Stimulated activated CD8-positive, alpha-beta memory T cell treated with anti-CD3 and anti-CD28 coated beads, Interleukin-12 subunit alpha, Interleukin-12 subunit beta, amount 100 ng/mL, for 1 hour (primary cell): ENCODE results near the gene ADRM1.

Experiments
- DNase-seq: peaks from one replicate; pipeline ENCODE4 v3.0.0-alpha.2; 2020; ENCODE audit warnings: low read depth

ADRM1 gene

GRCh38 chr20:62281161-62281933, 21.4 kb upstream of the ADRM1 start:
- DNase-seq: no peak

- DNase-seq: no peak
These were observed 20.7 kb upstream of the ADRM1 start for GRCh38 chr20:62282103-62282502.

GRCh38 chr20:62282877-62283503, 19.8 kb upstream of the ADRM1 start:
- DNase-seq: no peak

DNA sequence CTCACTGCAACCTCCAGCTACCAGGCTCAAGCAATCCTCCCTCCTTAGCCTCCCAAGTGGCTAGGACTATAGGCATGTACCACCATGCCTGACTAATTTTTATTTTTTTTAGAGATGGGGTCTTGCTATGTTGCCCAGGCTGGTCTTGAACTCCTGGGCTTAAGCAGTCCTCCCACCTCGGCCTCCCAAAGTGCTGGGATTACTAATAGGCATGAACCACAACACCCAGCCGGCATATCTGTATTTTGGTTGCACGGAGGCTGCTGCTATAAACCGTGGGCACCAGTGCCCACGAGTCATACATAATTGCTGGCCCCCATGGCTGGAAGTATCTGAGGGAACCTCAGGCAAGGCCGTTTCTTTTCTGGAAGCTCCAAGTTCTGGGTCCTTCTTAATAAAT, 18.3 kb upstream of the ADRM1 start:
- DNase-seq: no peak

DNA sequence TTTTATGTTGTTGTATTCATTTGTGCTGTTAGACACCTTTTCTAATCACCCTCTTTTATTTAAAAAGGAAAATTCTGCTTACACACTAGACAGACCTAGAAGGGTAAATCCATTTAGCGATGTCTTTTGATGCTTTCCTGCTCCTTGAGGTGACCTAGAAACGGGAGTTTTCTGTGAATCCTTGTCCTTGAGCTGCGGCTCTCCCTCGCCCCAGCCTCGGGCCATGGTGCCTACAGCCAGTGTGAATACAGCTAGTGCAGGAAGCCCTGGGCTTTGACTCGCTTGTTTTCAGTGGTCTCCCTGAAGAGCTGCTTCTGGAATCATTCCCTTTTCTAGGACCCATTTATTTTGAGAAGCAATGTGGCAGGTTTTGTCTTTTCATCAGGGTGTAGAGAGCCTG, 17.6 kb upstream of the ADRM1 start:
- DNase-seq: no peak

GRCh38 chr20:62285722-62286121, 17.1 kb upstream of the ADRM1 start:
- DNase-seq: no peak

DNA sequence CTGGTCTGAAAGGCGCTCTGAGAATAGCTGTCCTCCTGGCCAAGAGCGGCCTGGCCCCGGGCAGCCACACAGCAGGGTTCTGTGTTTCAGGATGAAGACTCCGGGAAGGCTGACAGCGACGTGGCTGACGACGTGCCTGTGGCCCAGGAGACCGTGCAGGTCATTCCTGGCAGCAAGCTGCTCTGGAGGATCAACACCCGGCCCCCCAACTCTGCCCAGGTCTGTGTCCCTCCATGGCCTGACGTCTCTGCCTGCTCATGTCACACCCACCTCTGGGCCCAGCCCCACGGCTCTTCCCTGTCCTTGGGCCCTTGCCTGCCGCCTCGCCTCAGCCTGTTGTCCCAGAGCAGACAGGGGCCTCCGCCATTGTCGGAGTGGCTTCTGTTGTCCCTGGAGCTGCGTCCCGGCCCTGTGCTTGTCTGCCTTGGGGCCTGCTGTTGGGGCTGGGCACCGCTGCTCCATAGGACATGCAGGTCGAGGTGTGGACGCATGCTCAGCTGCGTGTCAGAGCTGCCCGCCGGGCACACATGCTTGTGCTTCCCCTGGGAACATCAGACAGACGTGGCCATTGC, 16.2 kb upstream of the ADRM1 start:
- no peak for DNase-seq

DNA sequence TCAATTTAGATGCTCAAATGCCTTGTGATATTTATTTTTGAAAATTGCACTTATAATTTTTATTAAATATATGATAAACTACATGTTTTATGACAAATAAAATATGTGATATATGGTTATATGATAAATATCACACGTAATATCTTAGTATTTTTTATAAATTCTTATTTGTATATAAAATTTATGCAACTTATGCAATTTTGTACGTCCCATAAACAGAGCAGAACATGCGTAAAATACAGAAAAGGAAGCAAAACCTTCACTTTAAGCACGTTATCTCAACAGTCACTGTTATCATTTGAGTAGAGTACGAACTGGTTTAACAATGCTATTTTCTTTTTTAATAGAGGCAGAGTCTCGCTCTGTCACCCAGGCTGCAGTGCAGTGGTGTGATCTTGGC, 15.7 kb upstream of the ADRM1 start:
- DNase-seq: no peak

- no peak for DNase-seq
These were observed 14.8 kb upstream of the ADRM1 start for GRCh38 chr20:62287759-62288534.

GRCh38 chr20:62288535-62289105, 14.2 kb upstream of the ADRM1 start:
- no peak for DNase-seq

DNA sequence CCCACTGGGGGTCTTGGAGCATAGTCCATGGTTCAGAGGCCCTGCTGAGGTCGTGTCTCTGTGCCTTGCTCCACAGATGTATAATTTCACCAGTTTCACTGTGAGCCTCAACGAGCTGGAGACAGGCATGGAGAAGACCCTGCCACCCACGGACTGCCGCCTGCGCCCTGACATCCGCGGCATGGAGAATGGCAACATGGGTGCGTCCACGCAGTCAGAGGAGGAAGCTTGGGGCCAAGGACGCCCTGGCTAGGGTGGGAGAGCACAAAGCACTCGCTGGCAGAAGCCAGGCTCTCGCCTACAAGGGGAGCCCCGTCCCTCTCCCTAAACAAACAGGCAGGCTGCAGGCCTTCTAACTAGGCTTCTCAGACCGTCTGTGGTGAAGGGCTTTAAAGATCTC, 13.7 kb upstream of the ADRM1 start:
- DNase-seq: no peak

- DNase-seq: no peak
These were observed 12.9 kb upstream of the ADRM1 start for GRCh38 chr20:62289898-62290297.

GRCh38 chr20:62291251-62292066, 11.3 kb upstream of the ADRM1 start:
- DNase-seq: no peak

GRCh38 chr20:62292108-62292507, 10.7 kb upstream of the ADRM1 start:
- no peak for DNase-seq

DNA sequence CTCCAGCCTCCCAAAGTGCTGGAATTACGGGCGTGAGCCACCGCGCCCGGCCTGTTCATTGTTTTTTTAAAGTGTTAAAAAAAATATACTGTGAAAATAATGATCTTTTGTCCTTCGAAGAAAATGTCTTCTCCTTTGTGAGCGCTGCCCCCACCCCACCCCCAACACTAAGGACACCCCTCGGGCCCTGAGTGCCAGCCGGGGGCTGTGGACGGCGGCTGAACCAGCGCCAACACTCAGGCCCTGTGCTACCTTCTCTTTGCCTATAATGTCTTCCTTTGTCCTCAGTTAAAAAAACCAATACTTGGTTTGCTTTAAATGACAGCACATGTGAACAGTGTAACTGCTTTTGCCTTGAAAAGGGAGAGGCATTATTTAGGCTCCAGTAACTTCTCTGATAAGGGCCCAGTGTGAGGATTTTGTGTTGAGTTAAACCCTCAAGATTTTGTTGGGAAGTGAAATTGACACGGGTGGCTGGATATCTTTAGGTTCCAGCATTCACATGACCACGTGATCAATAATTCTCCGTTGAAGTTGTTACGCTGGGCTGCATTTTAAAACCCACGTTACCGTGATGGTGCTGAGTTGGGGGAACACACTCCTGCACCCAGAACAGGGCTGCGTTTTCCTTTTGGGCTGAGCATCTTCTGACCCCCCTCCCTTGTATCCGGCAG, 9.5 kb upstream of the ADRM1 start:
- no peak for DNase-seq

DNA sequence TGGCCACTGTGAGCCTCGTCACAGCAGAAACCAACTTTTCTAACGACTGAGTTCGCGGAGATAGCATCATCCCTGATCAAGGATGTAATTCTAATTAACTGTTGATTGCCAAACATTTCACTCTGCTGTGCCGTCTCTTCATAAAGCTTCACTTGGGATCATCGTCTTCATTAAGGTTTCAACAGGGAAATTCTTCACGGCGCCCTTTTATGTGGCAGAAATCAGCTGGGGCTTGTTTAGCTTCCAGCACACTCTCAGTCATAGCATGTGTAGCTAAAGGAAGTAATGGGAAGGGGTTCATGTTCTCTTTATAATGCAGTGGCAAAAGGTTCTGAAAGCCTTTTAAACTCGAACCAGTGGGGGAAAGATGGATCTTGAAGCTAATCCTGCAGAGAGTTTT, 8.9 kb upstream of the ADRM1 start:
- DNase-seq: no peak

GRCh38 chr20:62294516-62294915, 8.3 kb upstream of the ADRM1 start:
- DNase-seq: no peak

GRCh38 chr20:62296724-62297448, 5.9 kb upstream of the ADRM1 start:
- DNase-seq: no peak

- DNase-seq: no peak
These were observed 5.2 kb upstream of the ADRM1 start for GRCh38 chr20:62297449-62298227.
